ENCODE data around the gene ZHX3.

DNA sequence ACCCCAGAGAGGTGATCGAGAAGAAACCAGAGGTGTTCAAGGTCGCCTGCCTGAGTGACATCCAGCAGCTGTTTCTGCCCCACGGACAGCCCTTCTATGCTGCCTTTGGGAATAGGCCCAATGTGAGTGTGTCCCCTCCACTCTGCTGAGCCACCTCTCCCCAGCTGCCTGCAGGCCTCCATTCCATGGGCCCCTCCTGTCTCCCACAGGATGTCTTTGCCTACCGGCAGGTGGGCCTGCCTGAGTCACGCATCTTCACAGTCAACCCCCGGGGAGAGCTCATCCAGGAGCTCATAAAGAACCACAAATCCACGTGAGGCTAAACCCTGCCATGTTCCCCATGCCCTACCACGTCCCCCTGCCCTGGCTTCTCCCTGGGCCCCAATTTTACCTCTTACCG, 40.7 kb upstream of the ZHX3 start:
- TF ChIP-seq, protein P1, sequence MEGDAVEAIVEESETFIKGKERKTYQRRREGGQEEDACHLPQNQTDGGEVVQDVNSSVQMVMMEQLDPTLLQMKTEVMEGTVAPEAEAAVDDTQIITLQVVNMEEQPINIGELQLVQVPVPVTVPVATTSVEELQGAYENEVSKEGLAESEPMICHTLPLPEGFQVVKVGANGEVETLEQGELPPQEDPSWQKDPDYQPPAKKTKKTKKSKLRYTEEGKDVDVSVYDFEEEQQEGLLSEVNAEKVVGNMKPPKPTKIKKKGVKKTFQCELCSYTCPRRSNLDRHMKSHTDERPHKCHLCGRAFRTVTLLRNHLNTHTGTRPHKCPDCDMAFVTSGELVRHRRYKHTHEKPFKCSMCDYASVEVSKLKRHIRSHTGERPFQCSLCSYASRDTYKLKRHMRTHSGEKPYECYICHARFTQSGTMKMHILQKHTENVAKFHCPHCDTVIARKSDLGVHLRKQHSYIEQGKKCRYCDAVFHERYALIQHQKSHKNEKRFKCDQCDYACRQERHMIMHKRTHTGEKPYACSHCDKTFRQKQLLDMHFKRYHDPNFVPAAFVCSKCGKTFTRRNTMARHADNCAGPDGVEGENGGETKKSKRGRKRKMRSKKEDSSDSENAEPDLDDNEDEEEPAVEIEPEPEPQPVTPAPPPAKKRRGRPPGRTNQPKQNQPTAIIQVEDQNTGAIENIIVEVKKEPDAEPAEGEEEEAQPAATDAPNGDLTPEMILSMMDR (IDR thresholded peaks at IDR 0.05): no peak
- no peak for TF ChIP-seq POLR2A (IDR thresholded peaks at IDR 0.05)
